CD4-positive, alpha-beta T cell treated with Interleukin-6 for 4 hours (primary cell): ENCODE measurements around the gene DYNC1LI2.
"Not testable (repeated sequence)": the region's sequence is repeated elsewhere in the genome, so short reads cannot be mapped to it uniquely, and the experiment has no call there.

ENCODE experiments used
- DNase-seq: peaks from one replicate; pipeline ENCODE4 v3.0.0-alpha.2; 2020; ENCODE audit warnings: mixed read lengths

DYNC1LI2 gene

DNA sequence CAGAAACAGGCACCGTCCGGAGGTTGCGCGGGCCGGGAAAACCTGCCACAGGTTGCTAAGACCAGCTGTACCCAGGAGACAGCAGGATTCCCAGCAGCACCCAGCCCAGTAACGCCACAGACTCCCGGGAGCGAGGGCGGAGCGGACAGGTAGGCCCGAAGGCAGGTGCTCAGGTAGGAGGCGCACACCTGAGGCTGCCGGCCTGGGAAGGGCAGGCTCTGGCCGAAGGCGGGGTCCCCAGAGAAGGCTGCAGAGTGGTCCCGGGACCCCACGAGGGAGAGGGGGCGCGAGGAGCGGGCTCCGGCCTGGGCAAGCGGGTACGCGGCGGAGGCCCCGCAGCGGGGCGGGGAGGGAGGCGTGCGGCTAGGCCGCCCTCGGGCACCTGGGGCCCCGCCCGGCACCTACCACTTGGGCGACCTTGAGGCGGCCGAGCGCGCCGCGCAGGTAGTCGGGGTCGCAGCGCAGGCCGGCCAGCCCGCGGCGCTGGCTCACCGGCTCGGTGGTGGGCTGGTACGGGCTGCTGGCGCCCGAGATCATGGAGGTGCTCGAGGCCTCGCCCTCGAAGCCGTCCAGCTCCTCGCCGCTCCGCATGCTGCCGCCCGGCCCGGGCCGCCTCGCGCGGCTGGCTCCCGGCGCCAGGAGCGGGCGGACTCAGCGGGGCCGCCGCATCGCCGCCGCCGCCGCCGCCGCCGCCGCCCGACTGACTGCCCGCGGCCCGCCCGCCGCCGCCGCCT, 55.3 kb downstream of the DYNC1LI2 start:
- DNase-seq = peak; percentile 43

DNA sequence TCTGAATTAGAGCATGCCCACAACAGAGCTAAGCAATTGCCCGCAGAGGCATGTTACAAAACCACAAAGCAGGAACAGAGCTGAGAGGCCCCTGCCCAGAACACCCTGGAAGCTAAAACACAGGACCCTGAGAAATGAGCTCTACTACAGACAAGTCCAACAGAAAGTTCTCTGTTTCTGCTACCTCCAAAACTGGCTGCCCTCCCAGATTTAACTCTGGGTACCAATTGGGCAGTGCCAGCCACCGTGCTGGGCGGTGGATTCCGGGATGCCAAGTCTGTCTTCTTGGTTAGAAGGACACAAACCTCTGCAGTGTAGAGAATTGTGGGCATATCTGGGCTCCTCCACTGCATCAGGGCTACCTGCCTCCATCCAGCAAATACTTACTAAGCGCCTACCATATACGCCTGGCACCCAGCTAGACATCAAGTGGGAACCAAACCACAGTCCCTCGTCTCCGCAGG, 55.9 kb downstream of the DYNC1LI2 start:
- DNase-seq = no peak

DNA sequence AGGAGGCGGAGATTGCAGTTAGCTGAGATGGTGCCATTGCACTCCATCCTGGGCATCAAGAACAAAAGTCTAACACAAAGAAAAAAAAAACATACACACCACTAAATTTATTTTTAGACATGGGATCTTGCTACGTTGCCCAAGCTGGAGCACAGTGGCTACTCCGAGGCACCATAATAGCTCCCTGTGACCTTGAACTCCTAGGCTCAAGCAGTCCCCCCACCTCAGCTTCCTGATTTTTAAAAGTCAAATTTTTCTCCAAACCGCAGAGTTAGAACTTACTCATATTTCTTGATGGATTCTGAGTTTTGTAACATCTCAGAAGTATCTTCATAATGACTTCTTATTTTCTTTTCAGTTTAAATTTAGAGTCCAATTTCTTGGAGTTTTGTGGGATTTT, 58.3 kb downstream of the DYNC1LI2 start:
- DNase-seq = no peak

DNA sequence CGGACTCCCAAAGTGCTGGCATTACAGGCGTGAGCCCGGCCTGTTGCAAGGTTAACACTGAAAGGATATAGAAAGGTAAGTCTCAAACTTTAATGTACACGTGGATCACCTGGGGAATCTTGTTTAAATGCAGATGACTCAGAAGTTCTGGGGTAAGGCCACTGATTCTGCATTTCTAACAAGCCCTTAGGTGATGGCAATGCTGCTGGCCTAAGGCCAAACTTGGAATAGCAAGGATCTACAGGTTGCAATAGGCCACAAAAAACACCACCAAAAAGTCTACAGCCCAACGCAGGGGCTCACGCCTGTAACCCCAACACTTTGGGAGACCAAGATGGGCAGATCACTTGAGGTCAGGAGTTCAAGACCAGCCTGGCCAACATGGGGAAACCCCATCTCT, 59.1 kb downstream of the DYNC1LI2 start:
- DNase-seq = no peak

DNA sequence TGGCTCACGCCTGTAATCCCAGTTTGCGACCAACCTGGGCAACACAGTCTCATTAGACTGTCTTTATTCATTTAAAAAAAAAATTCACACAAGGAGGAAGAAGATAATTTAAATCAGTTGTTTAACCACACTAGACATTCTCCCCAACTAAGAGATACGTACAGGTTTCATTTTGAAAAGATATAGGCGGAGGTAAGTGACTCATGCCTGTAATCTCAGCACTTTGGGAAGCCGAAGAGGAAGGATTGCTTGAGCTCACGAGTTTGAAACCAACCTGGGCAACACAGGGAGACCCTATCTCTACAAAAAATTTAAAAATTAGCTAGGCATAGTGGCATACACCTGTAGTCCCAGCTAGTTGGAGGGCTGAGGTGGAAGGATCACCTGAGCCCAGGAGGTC, 60.2 kb downstream of the DYNC1LI2 start:
- no peak for DNase-seq

DNA sequence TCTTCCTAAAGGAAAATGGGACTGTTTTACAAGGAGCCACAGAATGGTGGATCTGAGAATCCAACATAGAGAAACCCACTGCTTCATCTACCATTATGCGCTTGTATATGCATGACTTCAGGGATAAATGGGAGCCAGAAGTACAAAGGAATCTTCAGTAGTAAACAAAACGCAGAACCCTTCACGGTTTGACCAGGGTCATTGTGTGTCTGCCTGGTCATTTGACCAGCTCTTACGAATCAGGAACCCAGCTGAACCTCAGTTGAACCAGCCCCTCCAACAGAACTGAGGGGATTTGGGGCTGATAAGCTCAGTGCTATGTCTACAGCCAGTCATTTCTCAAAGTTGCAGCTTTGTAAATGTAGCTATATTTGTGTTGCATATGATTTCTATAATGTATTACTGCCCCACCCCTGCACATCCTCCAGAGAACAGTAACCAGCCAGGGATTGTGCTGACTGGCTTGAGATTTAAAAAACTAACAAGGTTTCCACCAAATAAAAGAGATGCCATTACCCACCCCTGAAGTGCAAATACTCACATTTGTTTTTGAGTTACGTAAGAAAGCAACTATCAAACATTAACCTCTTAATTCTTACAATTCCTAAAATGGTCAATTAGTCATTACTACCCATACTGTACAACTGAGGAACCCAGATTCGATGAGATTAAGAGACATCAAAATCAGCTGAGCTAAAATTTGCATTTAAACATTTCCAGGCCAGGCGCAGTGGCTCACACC, 61.1 kb downstream of the DYNC1LI2 start:
- no peak for DNase-seq

DNA sequence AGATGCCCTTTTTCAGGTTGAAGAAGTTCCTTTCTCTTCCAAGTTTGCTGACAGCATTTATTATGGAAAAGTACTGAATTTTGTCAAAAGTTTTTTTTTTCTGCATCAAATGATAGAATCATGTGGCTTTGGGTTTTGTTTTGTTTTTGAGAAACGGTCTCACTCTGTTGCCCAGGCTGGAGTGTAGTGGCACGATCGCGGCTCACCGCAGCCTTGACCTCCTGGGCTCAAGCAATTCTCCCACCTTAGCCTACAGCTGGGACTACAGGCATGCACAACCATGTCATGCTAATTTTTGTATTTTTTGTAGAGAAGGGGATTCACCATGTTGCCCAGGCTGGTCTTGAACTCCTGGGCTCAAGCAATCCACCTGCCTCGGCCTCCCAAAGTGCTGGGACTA, 62.1 kb downstream of the DYNC1LI2 start:
- no peak for DNase-seq

DNA sequence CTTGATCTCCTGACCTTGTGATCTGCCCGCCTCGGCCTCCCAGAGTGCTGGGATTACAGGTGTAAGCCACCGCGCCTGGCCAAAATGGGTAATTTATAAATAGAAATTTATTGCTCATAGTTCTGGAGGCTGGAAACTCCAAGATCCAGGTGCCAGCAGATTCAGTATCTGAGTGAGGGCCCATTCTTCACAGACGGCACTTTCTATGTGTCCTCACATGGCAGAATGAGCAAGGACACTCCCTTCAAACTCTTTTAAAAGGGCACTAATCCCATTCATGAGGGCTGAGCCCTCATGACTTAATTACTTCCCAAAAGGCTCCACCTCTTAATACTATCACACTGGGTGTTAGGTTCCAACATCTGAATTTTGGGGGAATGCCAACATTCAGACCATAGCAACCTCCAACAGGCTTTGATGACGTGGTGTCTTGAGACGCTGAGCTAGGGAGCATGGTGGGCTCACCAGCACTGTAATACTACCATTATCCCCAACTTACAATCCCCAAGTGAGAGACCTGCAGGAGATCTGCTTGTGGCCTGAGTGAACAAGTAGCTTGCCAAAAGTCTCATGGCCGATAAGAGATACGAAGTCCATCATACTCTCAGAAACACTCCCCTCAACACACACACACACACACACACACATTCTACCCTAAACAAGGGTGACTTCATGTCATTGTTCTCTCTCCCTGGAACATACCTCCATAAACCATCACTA, 63.3 kb downstream of the DYNC1LI2 start:
- no peak for DNase-seq

DNA sequence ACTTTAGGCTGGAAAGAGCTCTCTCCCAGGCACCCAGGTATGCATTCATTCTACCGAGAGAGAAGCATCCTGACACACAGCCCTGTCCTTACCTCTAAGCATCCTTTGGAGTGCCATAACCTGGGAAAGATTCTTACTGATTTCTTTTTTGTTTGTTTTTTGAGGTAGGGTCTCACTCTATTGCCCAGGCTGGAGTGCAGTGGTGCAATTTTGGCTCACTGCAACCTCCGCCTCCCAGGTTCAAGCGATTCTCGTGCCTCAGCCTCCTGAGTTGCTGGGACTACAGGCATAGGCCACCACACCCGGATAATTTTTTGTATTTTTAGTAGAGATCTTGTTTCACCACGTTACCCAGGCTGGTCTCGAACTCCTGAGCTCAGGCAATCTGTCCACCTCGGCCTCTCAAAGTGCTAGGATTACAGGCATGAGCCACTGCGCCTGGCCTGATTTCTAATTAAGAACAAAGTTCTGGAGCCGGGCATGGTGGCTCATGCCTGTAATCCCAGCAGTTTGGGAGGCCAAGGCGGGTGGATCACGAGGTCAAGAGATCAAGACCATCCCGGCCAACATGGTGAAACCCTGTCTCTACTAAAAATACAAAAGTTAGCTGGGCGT, 65.8 kb downstream of the DYNC1LI2 start:
- DNase-seq = not testable (repeated sequence)

DNA sequence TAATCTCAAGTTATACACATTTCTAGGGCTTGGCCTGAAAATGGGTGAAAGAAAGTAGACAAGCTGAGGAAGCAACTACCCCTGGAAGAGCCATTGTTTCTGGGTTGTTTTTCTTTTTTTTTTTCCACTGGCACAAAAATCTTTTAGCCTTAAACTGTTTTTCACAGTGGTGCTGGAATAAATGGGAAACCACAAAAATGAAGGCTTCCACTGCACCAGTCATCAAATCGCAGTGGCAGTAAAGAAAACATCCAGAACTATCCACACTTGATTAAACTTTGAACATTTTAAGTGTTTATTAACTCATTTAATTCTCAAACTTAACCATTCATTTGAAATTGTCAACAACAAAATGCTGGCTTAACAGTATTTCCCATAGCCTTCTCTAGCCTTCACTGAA, 69.1 kb downstream of the DYNC1LI2 start:
- DNase-seq = no peak

DNA sequence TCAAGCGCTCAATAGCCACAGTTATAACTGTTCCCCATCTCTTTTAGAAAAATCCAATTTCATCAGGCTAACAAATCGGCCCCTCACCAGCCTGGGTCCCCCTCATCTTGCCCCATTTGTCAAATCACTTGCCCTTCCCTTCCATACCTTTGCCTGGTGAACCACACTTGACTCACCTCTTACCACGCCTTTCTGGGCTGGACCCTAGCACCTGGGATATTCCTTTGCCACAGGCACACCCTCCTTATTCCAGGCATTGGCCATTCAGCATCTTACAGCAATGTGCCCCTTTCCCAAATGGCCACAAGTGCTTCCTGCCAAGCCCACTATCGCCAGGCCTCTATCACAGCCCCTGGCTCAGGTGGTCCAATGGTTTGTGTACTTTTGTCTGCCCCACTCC, 69.7 kb downstream of the DYNC1LI2 start:
- DNase-seq = no peak

DNA sequence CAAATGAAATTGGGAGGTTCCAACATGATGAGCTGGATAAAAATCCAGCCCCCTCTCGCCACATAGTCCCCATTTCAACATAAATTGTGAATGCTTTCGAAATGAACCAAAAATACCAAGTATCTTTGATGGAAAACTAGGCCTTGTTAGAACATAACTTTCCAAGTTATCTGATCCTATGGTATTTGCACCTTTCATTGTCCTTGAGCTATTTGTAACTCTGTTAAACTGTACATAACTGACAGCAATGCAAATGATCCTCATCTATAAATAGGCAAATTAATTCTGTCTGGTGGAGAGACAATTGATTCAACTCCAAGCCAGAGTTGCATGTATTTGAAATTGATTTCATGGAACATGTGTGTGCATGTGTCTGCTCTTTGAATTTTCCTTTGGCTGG, 73.1 kb downstream of the DYNC1LI2 start:
- DNase-seq = no peak

DNA sequence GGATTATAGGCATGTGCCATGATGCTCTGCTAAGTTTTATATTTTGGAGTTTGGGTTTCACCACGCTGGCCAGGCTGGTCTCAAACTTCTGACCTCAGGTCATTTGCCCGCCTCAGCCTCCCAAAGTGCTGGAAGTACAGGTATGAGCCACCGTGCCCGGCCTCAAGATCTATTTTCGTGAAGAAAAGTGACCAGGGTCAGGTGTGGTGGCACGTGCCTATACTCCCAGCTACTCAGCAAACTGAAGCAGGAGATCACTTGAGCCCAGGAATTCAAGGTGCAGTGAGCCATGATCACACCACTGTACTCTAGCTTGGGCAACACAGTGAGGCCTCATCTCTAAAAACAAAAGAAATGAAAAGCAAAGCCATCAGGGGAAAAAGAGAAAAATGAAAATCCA, 73.6 kb downstream of the DYNC1LI2 start:
- no peak for DNase-seq

DNA sequence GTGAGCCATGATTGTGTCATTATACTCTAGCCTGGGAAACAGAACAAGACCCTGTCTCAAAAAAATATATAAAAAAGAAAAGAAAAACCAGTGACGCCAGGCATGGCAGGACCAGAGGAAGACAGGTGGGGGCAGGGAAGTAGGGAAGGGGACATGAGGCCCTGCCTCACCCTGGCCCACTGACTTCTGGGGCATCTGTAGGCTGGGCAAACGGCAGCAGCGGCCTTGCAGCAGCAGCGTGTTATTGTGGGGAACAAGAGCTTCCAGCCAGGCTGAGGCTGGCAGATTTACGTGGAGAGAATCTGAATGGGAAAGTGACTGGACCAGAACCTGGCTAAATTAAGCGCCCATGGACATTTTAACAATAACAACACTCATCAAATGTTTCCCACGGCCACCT, 74.2 kb downstream of the DYNC1LI2 start:
- no peak for DNase-seq

DNA sequence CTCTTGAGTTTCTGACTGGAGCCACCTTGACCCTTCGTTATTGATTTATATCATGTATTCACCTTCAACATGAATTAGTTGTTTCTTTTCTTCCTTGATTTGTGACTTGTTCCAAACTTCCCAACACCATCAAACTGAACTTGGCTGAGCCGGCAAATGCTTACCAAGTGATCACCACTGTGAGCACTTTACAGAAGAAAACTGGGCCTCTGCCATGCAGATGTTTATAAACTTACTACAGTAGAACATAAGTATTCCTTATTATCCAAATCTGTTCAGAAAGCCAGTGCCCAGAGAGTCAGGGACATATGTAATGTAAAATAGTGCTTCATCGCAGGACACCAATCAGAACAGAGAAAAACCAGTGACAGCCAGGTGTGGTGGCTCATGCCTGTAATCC, 74.8 kb downstream of the DYNC1LI2 start:
- DNase-seq = no peak

DNA sequence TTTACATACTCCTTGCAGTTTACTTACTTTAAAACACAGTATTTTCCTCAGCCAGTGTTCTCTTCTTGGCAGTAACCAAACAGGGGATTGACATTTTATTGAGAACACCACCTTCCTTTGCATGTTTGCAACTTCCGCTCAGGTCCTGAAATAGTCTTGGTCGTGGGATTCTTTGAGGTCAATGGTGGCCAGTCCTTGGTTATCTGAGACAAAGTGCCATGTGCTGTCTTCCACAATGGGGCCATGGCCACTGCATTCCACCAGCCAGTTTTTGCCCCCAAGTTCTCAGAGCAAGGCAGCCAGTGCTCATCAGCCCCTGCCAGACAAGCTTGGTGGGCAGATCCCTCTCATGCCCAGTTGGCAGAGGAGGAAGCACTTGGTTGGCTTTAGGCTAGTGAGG, 77.7 kb downstream of the DYNC1LI2 start:
- no peak for DNase-seq
